MM.1S (cell line): ENCODE data around the gene DENND1A.

ENCODE experiments used
- DNase-seq: peaks from one replicate; pipeline ENCODE4 v3.0.0-alpha.2; 2015
- H2AFZ ChIP-seq: fragments of 300-600 bp; sonication (generic); 2 replicates; pipeline ENCODE4 v1.6.0; 2016; ENCODE audit warnings: antibody characterized with exemption, low read length
- H3F3A ChIP-seq: fragments of 300-600 bp; sonication (generic); 2 replicates; pipeline ENCODE4 v1.6.1; 2016; ENCODE audit warnings: mild to moderate bottlenecking, antibody characterized with exemption, low read length, moderate library complexity, mixed read lengths; ENCODE audit not compliant: insufficient read depth
- H3K27ac ChIP-seq: fragments of 300-600 bp; sonication (generic); 2 replicates; pipeline ENCODE4 v1.5.1; 2016; ENCODE audit warnings: mild to moderate bottlenecking, low read length
- H3K27me3 ChIP-seq: fragments of 300-600 bp; sonication (generic); replicated peaks from 2 replicates; pipeline ENCODE4 v1.6.0; 2016; ENCODE audit warnings: low read length; ENCODE audit not compliant: insufficient read depth
- H3K36me3 ChIP-seq: fragments of 300-600 bp; sonication (generic); replicated peaks from 2 replicates; pipeline ENCODE4 v1.6.1; 2016; ENCODE audit warnings: mild to moderate bottlenecking, low read length, mixed read lengths; ENCODE audit not compliant: insufficient read depth
- H3K4me1 ChIP-seq: fragments of 300-600 bp; sonication (generic); 2 replicates; pipeline ENCODE4 v1.6.1; 2016; ENCODE audit warnings: low read length, mixed read lengths
- H3K4me2 ChIP-seq: fragments of 300-600 bp; sonication (generic); 2 replicates; pipeline ENCODE4 v1.6.0; 2016; ENCODE audit warnings: low read depth, low read length
- H3K4me3 ChIP-seq: fragments of 300-600 bp; sonication (generic); 2 replicates; pipeline ENCODE4 v1.5.1; 2016; ENCODE audit warnings: low read length, mixed read lengths
- H3K79me2 ChIP-seq: fragments of 300-600 bp; sonication (generic); 2 replicates; pipeline ENCODE4 v1.6.1; 2016; ENCODE audit warnings: mixed run types, low read length, mixed read lengths
- H3K9ac ChIP-seq: fragments of 300-600 bp; sonication (generic); 2 replicates; pipeline ENCODE4 v1.6.1; 2016; ENCODE audit warnings: low read length, mixed read lengths
- H3K9me2 ChIP-seq: fragments of 300-600 bp; sonication (generic); replicated peaks from 2 replicates; pipeline ENCODE4 v1.6.1; 2016; ENCODE audit warnings: mild to moderate bottlenecking, low read length, mixed read lengths; ENCODE audit not compliant: insufficient read depth
- H3K9me3 ChIP-seq: fragments of 300-600 bp; sonication (generic); replicated peaks from 2 replicates; pipeline ENCODE4 v1.6.1; 2016; ENCODE audit warnings: mild to moderate bottlenecking, low read length, mixed read lengths; ENCODE audit not compliant: insufficient read depth
- H4K20me1 ChIP-seq: fragments of 300-600 bp; sonication (generic); 2 replicates; pipeline ENCODE4 v1.6.1; 2016; ENCODE audit warnings: mild to moderate bottlenecking, low read length, moderate library complexity, mixed read lengths; ENCODE audit not compliant: insufficient read depth
- EZH2 ChIP-seq: fragments of 300-600 bp; sonication (generic); optimal IDR thresholded peaks from 2 replicates; pipeline ENCODE3; 2017; ENCODE audit warnings: low read depth, mild to moderate bottlenecking, antibody characterized with exemption, low read length, mixed read lengths
- EZH2phosphoT487 ChIP-seq: fragments of 300-600 bp; sonication (generic); IDR thresholded peaks from 2 replicates; pipeline ENCODE4 v1.6.1; 2018; ENCODE audit warnings: antibody characterized with exemption, low read length
- TF ChIP-seq, protein P1 (sequence below): fragments of 300-600 bp; sonication (generic); IDR thresholded peaks from 2 replicates; pipeline ENCODE4 v1.5.1; 2016; ENCODE audit warnings: antibody characterized with exemption, low read length, mixed read lengths

Gene DENND1A

DNA sequence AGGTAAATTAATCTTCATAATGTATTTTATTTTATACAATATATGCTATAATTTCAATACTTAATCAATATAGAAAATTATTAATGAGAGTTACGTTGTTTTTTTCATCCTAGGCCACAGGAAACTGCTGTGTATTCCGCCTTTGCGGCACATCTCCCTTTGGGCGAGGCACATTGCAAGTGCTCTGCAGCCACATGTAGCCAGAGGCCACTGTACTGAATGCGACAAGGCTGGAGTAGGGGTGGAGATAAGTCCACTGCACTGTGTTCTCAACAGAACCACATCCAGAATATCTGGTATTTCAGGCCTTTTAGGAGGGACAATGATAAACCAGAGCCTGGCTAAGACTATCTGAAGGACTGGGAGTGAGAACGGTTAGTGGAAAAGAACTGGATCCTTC is 439.2 kb downstream of the DENND1A start:
- Histone ChIP-seq H3F3A (no peaks in the 10 kb centered on the region), H3K27me3 (no peaks in the 10 kb centered on the region), H3K9me3 (no peaks in the 10 kb centered on the region), H3K4me1 (no peaks in the 10 kb centered on the region), H3K4me2 (no peak overlapping the region), H3K27ac (no peak overlapping the region), H4K20me1 (no peaks in the 10 kb centered on the region), H2AFZ (no peak overlapping the region), H3K36me3 (no peaks in the 10 kb centered on the region), H3K9ac (no peak overlapping the region), H3K9me2 (no peaks in the 10 kb centered on the region), H3K4me3 (no peak overlapping the region), H3K79me2 (no peaks in the 10 kb centered on the region)
- TF ChIP-seq EZH2phosphoT487 (no peak), EZH2 (no peak)
- TF ChIP-seq, protein P1, sequence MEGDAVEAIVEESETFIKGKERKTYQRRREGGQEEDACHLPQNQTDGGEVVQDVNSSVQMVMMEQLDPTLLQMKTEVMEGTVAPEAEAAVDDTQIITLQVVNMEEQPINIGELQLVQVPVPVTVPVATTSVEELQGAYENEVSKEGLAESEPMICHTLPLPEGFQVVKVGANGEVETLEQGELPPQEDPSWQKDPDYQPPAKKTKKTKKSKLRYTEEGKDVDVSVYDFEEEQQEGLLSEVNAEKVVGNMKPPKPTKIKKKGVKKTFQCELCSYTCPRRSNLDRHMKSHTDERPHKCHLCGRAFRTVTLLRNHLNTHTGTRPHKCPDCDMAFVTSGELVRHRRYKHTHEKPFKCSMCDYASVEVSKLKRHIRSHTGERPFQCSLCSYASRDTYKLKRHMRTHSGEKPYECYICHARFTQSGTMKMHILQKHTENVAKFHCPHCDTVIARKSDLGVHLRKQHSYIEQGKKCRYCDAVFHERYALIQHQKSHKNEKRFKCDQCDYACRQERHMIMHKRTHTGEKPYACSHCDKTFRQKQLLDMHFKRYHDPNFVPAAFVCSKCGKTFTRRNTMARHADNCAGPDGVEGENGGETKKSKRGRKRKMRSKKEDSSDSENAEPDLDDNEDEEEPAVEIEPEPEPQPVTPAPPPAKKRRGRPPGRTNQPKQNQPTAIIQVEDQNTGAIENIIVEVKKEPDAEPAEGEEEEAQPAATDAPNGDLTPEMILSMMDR: no peak
- DNase-seq: no peak

DNA sequence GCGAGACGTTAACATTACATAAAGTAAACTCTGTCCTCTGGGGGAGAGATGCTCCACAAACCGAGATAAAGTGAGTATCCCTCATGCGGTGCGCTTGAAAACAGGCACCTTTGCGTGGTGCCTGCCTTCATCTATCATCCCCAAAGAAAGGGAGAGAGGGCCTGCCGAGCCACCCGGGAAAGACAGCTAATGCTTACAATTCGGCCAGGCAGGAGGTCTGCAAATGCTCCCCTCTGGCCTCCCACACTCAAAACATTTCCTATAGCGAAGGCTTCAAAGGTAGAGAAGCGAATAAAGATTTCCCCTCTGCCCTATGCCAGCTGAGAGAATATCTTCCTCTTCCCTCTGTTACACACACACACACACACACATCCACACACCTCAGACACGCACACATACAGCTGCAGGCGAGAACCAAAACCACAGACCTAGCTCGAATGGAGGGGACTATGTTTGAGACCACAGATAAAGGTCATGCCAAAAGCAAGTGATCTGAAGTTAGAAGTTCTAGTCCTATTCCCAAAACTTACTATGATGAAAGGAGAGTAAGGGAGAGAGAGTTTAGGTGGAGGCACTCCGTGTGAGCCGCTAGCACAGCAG is 441.1 kb downstream of the DENND1A start:
- H3K4me3 ChIP-seq: no peak overlapping the region
- no peaks in the 10 kb centered on the region for H3K4me1 ChIP-seq
- TF ChIP-seq EZH2phosphoT487 (no peak), EZH2 (no peak)
- no peak overlapping the region for H2AFZ ChIP-seq
- H3K27ac ChIP-seq: no peak overlapping the region
- H3F3A ChIP-seq: no peaks in the 10 kb centered on the region
- no peaks in the 10 kb centered on the region for H3K27me3 ChIP-seq
- H3K79me2 ChIP-seq: no peaks in the 10 kb centered on the region
- H4K20me1 ChIP-seq: no peaks in the 10 kb centered on the region
- no peak for DNase-seq
- no peaks in the 10 kb centered on the region for H3K9me2 ChIP-seq
- no peaks in the 10 kb centered on the region for H3K9me3 ChIP-seq
- no peaks in the 10 kb centered on the region for H3K36me3 ChIP-seq
- no peak overlapping the region for H3K4me2 ChIP-seq
- H3K9ac ChIP-seq: no peak overlapping the region

DNA sequence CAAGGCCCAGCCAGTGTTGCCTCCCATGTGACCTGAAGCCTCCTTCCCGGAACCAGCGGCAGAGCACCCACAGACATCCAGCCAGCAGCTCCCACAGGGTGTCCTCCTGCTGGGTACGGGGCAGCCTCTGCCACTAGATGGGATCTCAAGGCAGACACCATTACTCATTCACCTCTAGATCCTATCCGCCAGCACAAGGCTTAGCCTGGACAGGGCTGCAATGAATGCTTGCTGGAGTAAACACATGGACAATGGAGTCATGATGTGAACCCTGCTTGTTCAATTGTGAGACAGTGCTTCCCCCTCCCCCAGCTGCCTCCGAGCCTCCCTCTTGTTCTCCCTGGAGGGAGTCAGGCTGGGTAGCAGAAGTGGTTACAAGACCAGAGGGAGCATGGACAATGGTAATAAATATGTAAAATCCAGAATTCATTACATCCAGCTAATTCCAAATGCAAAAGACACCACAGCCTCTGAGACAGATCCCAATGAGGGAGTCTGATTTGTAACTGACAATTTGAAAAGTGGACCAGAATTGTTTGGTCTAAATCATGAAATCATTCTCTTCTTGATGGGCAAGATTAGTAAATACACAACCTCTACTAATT is 441.9 kb downstream of the DENND1A start:
- Histone ChIP-seq H3K27ac (no peak overlapping the region), H3K4me3 (no peak overlapping the region), H3K27me3 (no peaks in the 10 kb centered on the region), H3K79me2 (no peaks in the 10 kb centered on the region), H3F3A (no peaks in the 10 kb centered on the region), H3K36me3 (no peaks in the 10 kb centered on the region), H3K4me2 (no peak overlapping the region), H2AFZ (no peak overlapping the region), H3K9ac (no peak overlapping the region), H4K20me1 (no peaks in the 10 kb centered on the region), H3K9me3 (no peaks in the 10 kb centered on the region), H3K4me1 (no peaks in the 10 kb centered on the region), H3K9me2 (no peaks in the 10 kb centered on the region)
- no peak for TF ChIP-seq EZH2phosphoT487
- TF ChIP-seq EZH2: no peak
- TF ChIP-seq, protein P1: no peak
- DNase-seq: no peak

DNA sequence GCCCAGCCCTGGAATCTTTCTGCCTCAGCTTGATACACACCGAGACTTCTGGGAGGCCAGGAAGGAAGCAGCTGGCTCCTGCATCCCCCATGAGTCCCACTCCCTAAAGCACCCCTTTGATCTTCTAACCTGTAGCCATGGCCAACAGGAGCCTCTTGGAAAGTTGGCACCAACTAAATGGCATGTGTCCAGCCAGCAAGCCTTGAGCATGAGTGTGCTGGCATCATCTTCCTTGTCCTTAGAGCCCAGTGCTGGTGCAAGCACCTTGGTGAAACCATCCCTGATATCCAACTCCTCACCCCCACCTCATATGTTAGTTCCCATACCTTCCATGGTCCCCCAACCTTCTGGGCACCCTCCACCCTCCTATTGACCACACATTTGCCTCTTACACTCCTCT is 443.5 kb downstream of the DENND1A start:
- DNase-seq: no peak
- Histone ChIP-seq H3K4me1 (no peaks in the 10 kb centered on the region), H4K20me1 (no peaks in the 10 kb centered on the region), H3K79me2 (no peaks in the 10 kb centered on the region), H3K9me3 (no peaks in the 10 kb centered on the region), H3F3A (no peaks in the 10 kb centered on the region), H3K4me3 (no peak overlapping the region), H3K27ac (no peak overlapping the region), H2AFZ (no peak overlapping the region), H3K9ac (no peak overlapping the region), H3K4me2 (no peak overlapping the region), H3K36me3 (no peaks in the 10 kb centered on the region), H3K27me3 (no peaks in the 10 kb centered on the region), H3K9me2 (no peaks in the 10 kb centered on the region)
- TF ChIP-seq, protein P1: no peak
